GM23338 (cell line): ENCODE results near the gene COQ10B. TPM values are rescaled to one million over a fixed set of nuclear protein-coding genes. Genes with fewer than 3 reads are reported as not detected.

Experiments
- ATAC-seq: fragments of 200-7000 bp; cut with Tn5 transposase; 3 replicates; pipeline ENCODE4 v1.9.1; 2020
- DNase-seq: peaks from one replicate; pipeline ENCODE4 v3.0.0-alpha.2; 2015; ENCODE audit warnings: low spot score
- H2AFZ ChIP-seq: fragments of 200-600 bp; sonication (generic); 2 replicates; pipeline ENCODE4 v1.8.0; 2016; ENCODE audit warnings: antibody characterized with exemption, mild to moderate bottlenecking, moderate library complexity
- H3F3A ChIP-seq: fragments of 200-600 bp; sonication (generic); replicated peaks from 2 replicates; pipeline ENCODE4 v1.8.0; 2017; ENCODE audit warnings: antibody characterized with exemption, mixed run types, low read depth
- H3K27ac ChIP-seq: fragments of 200-600 bp; sonication (generic); 2 replicates; pipeline ENCODE4 v1.6.1; 2016; ENCODE audit warnings: low read depth
- H3K27me3 ChIP-seq: fragments of 200-600 bp; sonication (generic); 2 replicates; pipeline ENCODE4 v1.8.0; 2016; ENCODE audit warnings: mild to moderate bottlenecking, mixed run types, moderate library complexity; ENCODE audit not compliant: insufficient read depth
- H3K36me3 ChIP-seq: fragments of 200-600 bp; sonication (generic); 2 replicates; pipeline ENCODE4 v1.8.0; 2016; ENCODE audit warnings: mild to moderate bottlenecking; ENCODE audit not compliant: insufficient read depth
- H3K4me1 ChIP-seq: fragments of 200-600 bp; sonication (generic); 2 replicates; pipeline ENCODE4 v1.8.0; 2016; ENCODE audit warnings: mild to moderate bottlenecking, moderate library complexity; ENCODE audit not compliant: insufficient read depth
- H3K4me2 ChIP-seq: fragments of 200-600 bp; sonication (generic); 2 replicates; pipeline ENCODE4 v1.7.1; 2017; ENCODE audit warnings: mixed run types
- H3K4me3 ChIP-seq: fragments of 200-600 bp; sonication (generic); 2 replicates; pipeline ENCODE4 v1.6.1; 2016; ENCODE audit warnings: mixed run types
- H3K79me2 ChIP-seq: fragments of 200-600 bp; sonication (generic); replicated peaks from 2 replicates; pipeline ENCODE4 v1.8.0; 2017; ENCODE audit warnings: mild to moderate bottlenecking; ENCODE audit not compliant: insufficient read depth
- H3K9me2 ChIP-seq: fragments of 200-600 bp; sonication (generic); 2 replicates; pipeline ENCODE4 v1.8.0; 2017; ENCODE audit not compliant: insufficient read depth
- H4K20me1 ChIP-seq: fragments of 200-600 bp; sonication (generic); replicated peaks from 2 replicates; pipeline ENCODE4 v1.8.0; 2017; ENCODE audit warnings: mild to moderate bottlenecking; ENCODE audit not compliant: insufficient read depth
- H3K27ac Mint-ChIP-seq: 2 replicates; pipeline ENCODE4 v1.8.0; 2020; ENCODE audit warnings: inconsistent platforms, mild to moderate bottlenecking, moderate library complexity, mixed read lengths
- H3K27me3 Mint-ChIP-seq: 3 replicates; pipeline ENCODE4 v1.8.0; 2022; ENCODE audit warnings: low read depth, mild to moderate bottlenecking, moderate library complexity, mixed read lengths, inconsistent platforms; ENCODE audit not compliant: insufficient read depth, poor library complexity
- H3K36me3 Mint-ChIP-seq: 3 replicates; pipeline ENCODE4 v1.8.0; 2021; ENCODE audit warnings: low read depth, mild to moderate bottlenecking, inconsistent platforms, moderate library complexity, mixed read lengths
- H3K4me1 Mint-ChIP-seq: 3 replicates; pipeline ENCODE4 v1.8.0; 2020; ENCODE audit warnings: mild to moderate bottlenecking, inconsistent platforms, mixed read lengths
- H3K4me3 Mint-ChIP-seq: 3 replicates; pipeline ENCODE4 v1.8.0; 2021; ENCODE audit warnings: moderate library complexity, mild to moderate bottlenecking, inconsistent platforms, mixed read lengths
- H3K9me3 Mint-ChIP-seq: 3 replicates; pipeline ENCODE4 v1.8.0; 2020; ENCODE audit warnings: moderate library complexity, mild to moderate bottlenecking, inconsistent platforms, mixed read lengths
- CREB1 ChIP-seq: fragments of 250-450 bp; sonication (Bioruptor Pico); IDR thresholded peaks from 2 replicates; pipeline ENCODE4 v1.5.0; 2020; ENCODE audit warnings: low read depth, mild to moderate bottlenecking, moderate library complexity
- EZH2 ChIP-seq: fragments of 200-600 bp; sonication (generic); IDR thresholded peaks from one replicate; pipeline ENCODE4 v1.8.0; 2017; ENCODE audit warnings: antibody characterized with exemption, mild to moderate bottlenecking, low read depth; ENCODE audit not compliant: unreplicated experiment
- JUNB ChIP-seq: IDR thresholded peaks from one replicate; pipeline ENCODE4 v1.6.1; 2016; ENCODE audit warnings: antibody characterized with exemption; ENCODE audit not compliant: unreplicated experiment
- POLR2AphosphoS5 ChIP-seq: IDR thresholded peaks from 2 replicates; pipeline ENCODE4 v1.6.1; 2016; ENCODE audit warnings: antibody characterized with exemption, low read depth
- STAT1 ChIP-seq: IDR thresholded peaks from one replicate; pipeline ENCODE4 v1.6.1; 2016; ENCODE audit warnings: antibody characterized with exemption; ENCODE audit not compliant: unreplicated experiment
- ZNF331 ChIP-seq: fragments of 250-450 bp; sonication (Bioruptor Pico); IDR thresholded peaks from 2 replicates; pipeline ENCODE4 v1.5.0; 2020; ENCODE audit warnings: low read depth, mild to moderate bottlenecking, moderate library complexity
- long read RNA-seq: library from polyadenylated mRNA; unstranded; transcript quantifications from one replicate; pipeline ENCODE4 v2.0.0, GENCODE V29; 2020; ENCODE audit not compliant: unreplicated experiment
- polyA plus RNA-seq: library from polyadenylated mRNA; unstranded; fragments of >200 nt; fragmentation: Nextera tagmentation; extraction: Ambion mirVana; gene quantifications from 2 replicates; pipeline ENCODE4 v1.2.1, GENCODE V29; 2016
- total RNA-seq: library from RNA; depleted of rRNA; stranded (reverse); fragments of >200 nt; shearing (Covaris generic); gene quantifications from 2 replicates; pipeline ENCODE4 v1.2.3, GENCODE V29; 2014; rRNA removed
- TF ChIP-seq, protein P1 (sequence below): fragments of 250-450 bp; sonication (Bioruptor Pico); IDR thresholded peaks from 2 replicates; pipeline ENCODE4 v1.5.0; 2020; ENCODE audit warnings: mild to moderate bottlenecking, moderate library complexity
- TF ChIP-seq, protein P2 (sequence below), 2 experiments: fragments of 200-600 bp in 1 of 2; sonication (generic) in 1 of 2; conservative IDR thresholded peaks; 2 replicates each; pipeline versions ENCODE4 v1.5.1 to v1.6.1; 2016 to 2017; ENCODE audit warnings: antibody characterized with exemption in 2 of 2, low read depth in 2 of 2, mild to moderate bottlenecking in 2 of 2, moderate library complexity in 1 of 2

Gene COQ10B
- total RNA-seq (27.6 and 30.5 TPM in 2 replicates), polyA plus RNA-seq (23.2 and 26.1 TPM in 2 replicates)
- long read RNA-seq, transcript COQ10B-201 (5 exons, 2,239 nt): major isoform, 24 of 26 reads
- long read RNA-seq, partial matches to known transcripts: 0 of 26 reads
- long read RNA-seq, other reads (novel, unspliced or antisense): 0 of 26 reads

DNA sequence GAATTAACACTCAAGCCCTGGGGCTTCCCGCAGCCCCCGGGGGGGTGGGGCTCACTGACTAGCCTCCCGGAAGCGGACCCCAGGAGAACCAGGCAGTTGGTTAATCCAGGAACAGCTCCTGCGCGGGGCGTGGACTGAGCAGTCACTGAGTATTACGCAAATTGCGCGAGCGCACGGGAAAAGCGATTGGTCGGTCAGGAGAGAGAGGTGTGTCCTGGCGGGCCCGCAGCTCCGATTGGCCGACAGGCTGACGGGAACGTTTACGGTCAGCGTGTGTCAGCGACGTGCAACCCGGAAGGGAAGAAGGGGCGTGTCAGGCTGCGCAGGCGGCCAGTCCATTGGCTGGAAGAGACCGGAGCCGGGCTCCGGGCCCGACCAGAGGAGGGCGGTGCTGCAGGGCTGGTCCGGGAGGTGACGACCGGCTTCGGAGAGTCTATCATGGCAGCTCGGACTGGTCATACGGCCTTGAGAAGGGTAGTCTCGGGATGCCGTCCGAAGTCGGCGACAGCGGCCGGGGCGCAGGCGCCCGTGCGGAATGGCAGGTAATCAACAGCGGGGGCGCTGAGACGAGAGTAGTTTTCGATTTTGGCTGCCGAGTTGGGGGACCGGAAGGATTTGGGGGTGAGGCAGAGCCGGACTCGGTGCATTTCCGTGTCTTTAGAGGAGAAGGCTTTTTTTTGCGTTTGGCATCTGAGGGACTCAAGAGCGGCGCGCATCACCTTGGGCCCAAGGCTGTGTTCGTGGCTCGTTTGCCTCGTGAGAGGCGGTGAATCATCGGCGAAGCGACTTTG is at the start of gene COQ10B:
COQ10B (plus strand) TSS at position 430 of the 791 bp plus-strand sequence; CDS start at position 439, 9 bp downstream.
- Histone ChIP-seq H3K4me1 (peaks cover 9% of the 10 kb centered on the region; the same call in 1 of the 2 replicates), H3F3A (peaks cover 15% of the 10 kb centered on the region; the same call in 1 of the 2 replicates), H3K4me3 (peak within 1 kb of the TSS; percentile 75), H4K20me1 (peaks cover 22% of the 10 kb centered on the region), H3K4me2 (peak within 1 kb of the TSS; percentile 88), H3K27me3 (no peaks in the 10 kb centered on the region), H3K27ac (peak within 1 kb of the TSS; percentile 97), H3K79me2 (peaks cover 46% of the 10 kb centered on the region), H3K9me2 (no peaks in the 10 kb centered on the region), H3K36me3 (no peaks in the 10 kb centered on the region), H2AFZ (peak within 1 kb of the TSS; percentile 73; the same call in 1 of the 2 replicates)
- Mint-ChIP-seq H3K36me3 (no peaks in the 10 kb centered on the region; the same call in 2 of the 3 replicates), H3K4me1 (peaks cover 9% of the 10 kb centered on the region), H3K27me3 (peaks cover 4% of the 10 kb centered on the region), H3K27ac (peak within 1 kb of the TSS; percentile 99), H3K4me3 (peak within 1 kb of the TSS; percentile 95), H3K9me3 (no peaks in the 10 kb centered on the region; the same call in 1 of the 3 replicates)
- peak; percentile 100 for DNase-seq
- ATAC-seq: peak; percentile 94
- TF ChIP-seq ZNF331 (CRISPR knock-in tag): no peak
- no peak for TF ChIP-seq STAT1
- TF ChIP-seq, protein P1, sequence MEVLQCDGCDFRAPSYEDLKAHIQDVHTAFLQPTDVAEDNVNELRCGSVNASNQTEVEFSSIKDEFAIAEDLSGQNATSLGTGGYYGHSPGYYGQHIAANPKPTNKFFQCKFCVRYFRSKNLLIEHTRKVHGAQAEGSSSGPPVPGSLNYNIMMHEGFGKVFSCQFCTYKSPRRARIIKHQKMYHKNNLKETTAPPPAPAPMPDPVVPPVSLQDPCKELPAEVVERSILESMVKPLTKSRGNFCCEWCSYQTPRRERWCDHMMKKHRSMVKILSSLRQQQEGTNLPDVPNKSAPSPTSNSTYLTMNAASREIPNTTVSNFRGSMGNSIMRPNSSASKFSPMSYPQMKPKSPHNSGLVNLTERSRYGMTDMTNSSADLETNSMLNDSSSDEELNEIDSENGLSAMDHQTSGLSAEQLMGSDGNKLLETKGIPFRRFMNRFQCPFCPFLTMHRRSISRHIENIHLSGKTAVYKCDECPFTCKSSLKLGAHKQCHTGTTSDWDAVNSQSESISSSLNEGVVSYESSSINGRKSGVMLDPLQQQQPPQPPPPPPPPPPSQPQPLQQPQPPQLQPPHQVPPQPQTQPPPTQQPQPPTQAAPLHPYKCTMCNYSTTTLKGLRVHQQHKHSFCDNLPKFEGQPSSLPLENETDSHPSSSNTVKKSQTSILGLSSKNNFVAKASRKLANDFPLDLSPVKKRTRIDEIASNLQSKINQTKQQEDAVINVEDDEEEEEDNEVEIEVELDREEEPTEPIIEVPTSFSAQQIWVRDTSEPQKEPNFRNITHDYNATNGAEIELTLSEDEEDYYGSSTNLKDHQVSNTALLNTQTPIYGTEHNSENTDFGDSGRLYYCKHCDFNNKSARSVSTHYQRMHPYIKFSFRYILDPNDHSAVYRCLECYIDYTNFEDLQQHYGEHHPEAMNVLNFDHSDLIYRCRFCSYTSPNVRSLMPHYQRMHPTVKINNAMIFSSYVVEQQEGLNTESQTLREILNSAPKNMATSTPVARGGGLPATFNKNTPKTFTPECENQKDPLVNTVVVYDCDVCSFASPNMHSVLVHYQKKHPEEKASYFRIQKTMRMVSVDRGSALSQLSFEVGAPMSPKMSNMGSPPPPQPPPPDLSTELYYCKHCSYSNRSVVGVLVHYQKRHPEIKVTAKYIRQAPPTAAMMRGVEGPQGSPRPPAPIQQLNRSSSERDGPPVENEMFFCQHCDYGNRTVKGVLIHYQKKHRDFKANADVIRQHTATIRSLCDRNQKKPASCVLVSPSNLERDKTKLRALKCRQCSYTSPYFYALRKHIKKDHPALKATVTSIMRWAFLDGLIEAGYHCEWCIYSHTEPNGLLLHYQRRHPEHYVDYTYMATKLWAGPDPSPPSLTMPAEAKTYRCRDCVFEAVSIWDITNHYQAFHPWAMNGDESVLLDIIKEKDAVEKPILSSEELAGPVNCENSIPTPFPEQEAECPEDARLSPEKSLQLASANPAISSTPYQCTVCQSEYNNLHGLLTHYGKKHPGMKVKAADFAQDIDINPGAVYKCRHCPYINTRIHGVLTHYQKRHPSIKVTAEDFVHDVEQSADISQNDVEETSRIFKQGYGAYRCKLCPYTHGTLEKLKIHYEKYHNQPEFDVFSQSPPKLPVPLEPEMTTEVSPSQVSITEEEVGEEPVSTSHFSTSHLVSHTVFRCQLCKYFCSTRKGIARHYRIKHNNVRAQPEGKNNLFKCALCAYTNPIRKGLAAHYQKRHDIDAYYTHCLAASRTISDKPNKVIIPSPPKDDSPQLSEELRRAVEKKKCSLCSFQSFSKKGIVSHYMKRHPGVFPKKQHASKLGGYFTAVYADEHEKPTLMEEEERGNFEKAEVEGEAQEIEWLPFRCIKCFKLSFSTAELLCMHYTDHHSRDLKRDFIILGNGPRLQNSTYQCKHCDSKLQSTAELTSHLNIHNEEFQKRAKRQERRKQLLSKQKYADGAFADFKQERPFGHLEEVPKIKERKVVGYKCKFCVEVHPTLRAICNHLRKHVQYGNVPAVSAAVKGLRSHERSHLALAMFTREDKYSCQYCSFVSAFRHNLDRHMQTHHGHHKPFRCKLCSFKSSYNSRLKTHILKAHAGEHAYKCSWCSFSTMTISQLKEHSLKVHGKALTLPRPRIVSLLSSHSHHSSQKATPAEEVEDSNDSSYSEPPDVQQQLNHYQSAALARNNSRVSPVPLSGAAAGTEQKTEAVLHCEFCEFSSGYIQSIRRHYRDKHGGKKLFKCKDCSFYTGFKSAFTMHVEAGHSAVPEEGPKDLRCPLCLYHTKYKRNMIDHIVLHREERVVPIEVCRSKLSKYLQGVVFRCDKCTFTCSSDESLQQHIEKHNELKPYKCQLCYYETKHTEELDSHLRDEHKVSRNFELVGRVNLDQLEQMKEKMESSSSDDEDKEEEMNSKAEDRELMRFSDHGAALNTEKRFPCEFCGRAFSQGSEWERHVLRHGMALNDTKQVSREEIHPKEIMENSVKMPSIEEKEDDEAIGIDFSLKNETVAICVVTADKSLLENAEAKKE (CRISPR knock-in tag): no peak
- TF ChIP-seq CREB1: peak; percentile 87
- TF ChIP-seq EZH2: no peak
- peak; percentile 68 for TF ChIP-seq POLR2AphosphoS5
- TF ChIP-seq, protein P2, sequence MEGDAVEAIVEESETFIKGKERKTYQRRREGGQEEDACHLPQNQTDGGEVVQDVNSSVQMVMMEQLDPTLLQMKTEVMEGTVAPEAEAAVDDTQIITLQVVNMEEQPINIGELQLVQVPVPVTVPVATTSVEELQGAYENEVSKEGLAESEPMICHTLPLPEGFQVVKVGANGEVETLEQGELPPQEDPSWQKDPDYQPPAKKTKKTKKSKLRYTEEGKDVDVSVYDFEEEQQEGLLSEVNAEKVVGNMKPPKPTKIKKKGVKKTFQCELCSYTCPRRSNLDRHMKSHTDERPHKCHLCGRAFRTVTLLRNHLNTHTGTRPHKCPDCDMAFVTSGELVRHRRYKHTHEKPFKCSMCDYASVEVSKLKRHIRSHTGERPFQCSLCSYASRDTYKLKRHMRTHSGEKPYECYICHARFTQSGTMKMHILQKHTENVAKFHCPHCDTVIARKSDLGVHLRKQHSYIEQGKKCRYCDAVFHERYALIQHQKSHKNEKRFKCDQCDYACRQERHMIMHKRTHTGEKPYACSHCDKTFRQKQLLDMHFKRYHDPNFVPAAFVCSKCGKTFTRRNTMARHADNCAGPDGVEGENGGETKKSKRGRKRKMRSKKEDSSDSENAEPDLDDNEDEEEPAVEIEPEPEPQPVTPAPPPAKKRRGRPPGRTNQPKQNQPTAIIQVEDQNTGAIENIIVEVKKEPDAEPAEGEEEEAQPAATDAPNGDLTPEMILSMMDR (conservative IDR thresholded peaks at IDR 0.05; ENCODE audit: low read depth in 2 of 2): peak; percentile 15 to 38; a peak in 3 of 4 replicates
- no peak for TF ChIP-seq JUNB
